ENCODE results near the gene APC2.

GRCh38 chr19:1455002-1455335, 5.0 kb downstream of the APC2 start:
- no peak for TF ChIP-seq GATA3 (IDR thresholded peaks at IDR 0.05; ENCODE audit: low read depth, low read length)
- no peak for TF ChIP-seq GATA2 (IDR thresholded peaks at IDR 0.05; ENCODE audit: low read depth, low read length)

All from SH-SY5Y (cell line).